Femur (tissue), 1 donor: ENCODE data around the gene SH2D6.

ENCODE experiments used
- DNase-seq: peaks from one replicate; pipeline ENCODE4 v3.0.0-alpha.2; 2017

SH2D6 gene

GRCh38 chr2:85440729-85441128 lies 22.2 kb downstream of the SH2D6 start:
- DNase-seq, result no peak

GRCh38 chr2:85441864-85442263 lies 23.4 kb downstream of the SH2D6 start:
- no peak for DNase-seq

DNA sequence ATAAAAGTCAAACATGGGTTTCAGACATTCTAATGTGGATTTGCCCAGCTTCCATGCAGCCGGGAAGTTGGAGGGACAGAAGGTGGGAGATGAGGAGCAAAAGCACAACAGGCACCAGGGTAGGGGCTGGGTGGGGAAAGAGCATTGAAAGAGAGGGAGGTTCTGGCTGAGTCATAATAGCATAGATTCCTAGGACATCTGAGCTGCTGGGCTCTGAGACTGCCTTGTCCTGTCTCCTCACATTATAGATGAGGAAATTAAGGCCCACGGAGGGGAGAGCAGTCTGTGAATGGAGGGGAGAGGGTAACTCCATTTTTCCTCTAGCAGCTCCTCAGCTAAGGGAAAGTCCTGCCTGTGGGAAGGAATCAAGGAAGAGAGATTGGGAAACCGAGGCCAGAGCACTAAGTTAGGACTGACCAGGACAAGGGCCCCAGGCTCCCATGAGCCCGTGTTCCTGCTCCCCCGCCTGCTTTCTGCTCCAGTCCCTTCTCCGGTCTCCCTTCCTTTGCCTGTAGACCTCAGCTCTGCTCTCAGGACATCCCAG lies 26.2 kb downstream of the SH2D6 start:
- DNase-seq, result no peak

- no peak for DNase-seq
Observed at GRCh38 chr2:85445316-85446295, 27.1 kb downstream of the SH2D6 start.

DNA sequence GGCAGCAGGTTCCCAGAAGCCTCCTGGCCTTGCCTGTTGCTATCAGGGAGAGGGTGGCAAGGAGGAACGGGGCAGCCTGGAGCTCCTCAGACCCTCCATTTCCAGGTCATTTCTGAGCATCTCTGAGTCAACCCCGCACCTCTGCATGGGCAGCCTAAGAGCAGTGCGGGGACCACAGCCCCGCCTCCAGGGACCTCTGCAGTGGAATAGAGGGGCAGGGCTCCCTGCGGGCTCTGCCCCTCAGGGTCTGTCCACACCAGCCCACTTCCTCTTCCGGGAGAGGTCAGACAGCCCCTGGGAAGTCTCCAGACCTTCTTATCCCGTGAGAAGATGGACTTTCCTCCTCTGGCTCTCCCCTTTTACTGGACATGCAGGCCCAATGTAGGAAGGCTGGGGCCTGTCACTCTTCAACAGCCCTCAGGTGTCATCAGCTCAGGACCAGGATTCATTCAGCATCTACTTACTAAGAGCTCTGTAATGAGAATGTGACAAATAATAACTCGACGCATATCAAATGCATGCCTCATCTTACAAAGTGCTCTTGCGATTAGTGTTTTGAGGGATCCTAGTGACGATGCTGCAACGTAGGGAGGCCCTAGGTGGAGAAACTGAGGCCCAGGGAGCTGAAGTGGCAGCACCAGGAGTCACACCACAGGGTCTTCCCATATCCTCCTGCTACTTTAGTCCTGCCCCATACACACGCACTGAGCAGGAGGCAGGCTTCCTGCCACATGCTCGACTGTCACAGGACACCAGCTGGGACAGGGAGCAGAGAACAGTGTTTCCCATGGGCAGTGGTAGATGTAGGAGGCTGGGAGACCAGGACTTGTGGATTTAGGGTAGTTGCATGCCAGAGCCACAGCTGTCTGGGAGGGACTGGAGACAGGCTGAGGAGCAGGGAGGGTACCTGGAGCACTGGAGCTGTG lies 28.0 kb downstream of the SH2D6 start:
- no peak for DNase-seq

GRCh38 chr2:85447222-85447585 lies 28.7 kb downstream of the SH2D6 start:
- no peak for DNase-seq

DNA sequence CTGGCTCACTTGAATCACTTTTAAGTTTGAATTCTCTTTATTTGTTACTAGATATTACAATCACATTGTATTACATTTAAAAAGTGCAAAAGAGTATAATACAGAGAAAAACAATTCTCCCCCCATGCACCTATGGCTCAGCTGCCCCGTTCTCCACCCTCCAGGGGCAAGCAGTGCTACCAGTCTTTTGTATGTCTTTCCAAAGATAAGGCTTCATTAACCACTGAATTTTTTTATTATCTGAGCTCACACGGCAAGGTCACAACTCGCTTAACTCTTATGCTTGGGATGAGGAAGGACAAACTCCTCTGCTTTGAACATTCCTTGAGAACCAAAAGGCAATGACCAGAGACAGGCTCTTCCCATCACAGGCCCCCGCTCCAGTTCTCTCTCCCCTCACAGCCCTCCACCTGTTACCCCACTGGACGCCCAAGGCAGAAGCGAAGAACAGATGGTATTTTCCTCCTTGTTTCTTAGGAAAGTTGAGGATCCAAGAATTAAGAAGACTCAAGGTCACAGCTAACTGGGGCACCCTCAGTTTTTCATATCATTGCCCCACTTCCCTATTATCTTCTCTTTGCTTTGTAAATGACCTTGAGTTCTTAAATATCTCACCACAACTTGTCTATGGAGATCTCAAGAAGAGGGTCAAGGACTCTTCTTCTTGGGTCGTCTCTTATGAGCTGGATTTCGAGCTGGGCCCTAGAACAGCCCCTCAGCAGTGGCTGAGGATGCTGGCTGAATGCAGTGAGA lies 30.1 kb downstream of the SH2D6 start:
- DNase-seq, result no peak

GRCh38 chr2:85449214-85449588 lies 30.7 kb downstream of the SH2D6 start:
- DNase-seq, result no peak

GRCh38 chr2:85452237-85452636 lies 33.7 kb downstream of the SH2D6 start:
- DNase-seq, result no peak

- DNase-seq, result no peak
Observed at GRCh38 chr2:85453571-85453970, 35.1 kb downstream of the SH2D6 start.

DNA sequence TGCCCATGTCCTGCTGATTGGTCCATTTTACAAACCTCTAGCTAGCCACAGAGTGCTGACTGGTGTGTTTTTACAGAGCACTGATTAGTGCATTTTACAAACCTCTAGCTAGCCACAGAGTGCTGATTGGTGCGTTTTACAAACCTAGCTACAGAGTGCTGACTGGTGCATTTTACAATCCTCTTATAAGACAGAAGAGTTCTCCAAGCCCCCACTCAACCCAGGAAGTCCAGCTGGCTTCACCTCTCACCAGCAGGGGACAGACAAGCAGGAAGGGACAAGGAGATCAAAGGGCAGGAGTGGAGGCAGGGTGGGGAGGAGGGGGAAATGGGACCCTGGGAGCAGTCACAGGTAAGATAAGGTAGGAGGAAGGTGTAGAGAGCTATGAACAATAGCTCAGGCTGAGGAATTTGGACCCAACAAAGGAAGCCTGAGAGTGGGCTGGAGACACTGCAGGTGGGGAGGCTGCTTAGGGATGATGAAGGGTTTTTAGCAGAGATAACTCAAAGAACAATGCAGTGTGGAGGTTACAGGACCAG lies 37.1 kb downstream of the SH2D6 start:
- no peak for DNase-seq

- DNase-seq, result no peak
Observed at GRCh38 chr2:85457043-85457442, 38.5 kb downstream of the SH2D6 start.

DNA sequence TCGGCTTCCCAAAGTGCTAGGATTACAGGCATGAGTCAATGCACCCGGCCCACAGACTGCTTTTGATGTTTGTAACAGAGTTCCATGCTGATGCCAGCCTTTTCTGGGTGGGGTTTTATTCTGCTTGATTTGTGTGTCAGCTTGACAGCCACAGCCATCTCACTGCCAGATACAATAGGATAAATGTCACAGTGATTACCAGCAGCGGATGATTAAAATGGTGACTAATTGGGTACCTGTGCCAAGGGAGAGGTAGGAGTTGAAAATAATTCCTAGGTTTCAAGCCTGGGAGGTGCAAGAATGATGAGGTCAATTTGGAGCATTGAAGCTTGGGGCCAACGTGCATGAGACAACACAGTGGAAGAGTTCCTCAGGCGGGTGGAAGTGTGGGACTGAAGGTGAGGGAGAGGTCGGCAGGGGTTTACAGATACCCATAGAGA lies 39.4 kb downstream of the SH2D6 start:
- DNase-seq, result no peak

GRCh38 chr2:85458601-85459563 lies 40.4 kb downstream of the SH2D6 start:
- DNase-seq, result no peak

- no peak for DNase-seq
Observed at GRCh38 chr2:85459771-85460170, 41.3 kb downstream of the SH2D6 start.

DNA sequence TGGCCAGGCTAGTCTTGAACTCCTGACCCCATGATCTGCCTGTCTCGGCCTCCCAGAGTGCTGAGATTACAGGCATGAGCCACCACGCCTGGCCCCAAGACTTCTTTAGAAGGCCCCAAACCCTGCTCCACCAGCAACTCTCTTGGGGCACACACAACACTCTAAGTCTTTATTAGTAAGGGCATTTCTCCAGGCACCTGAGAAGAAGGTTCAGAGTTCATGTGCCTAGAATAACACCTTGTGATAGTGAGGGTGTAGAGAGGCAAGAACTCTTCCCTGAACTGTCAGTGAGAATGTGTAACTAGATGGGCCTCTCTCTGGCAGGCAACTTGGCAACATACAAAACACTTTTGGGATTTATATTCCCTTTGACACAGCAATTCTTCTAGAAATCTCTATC lies 43.8 kb downstream of the SH2D6 start:
- DNase-seq, result no peak

- DNase-seq, result no peak
Observed at GRCh38 chr2:85468096-85468703, 49.7 kb downstream of the SH2D6 start.

- DNase-seq, result no peak
Observed at GRCh38 chr2:85468704-85469349, 50.3 kb downstream of the SH2D6 start.

DNA sequence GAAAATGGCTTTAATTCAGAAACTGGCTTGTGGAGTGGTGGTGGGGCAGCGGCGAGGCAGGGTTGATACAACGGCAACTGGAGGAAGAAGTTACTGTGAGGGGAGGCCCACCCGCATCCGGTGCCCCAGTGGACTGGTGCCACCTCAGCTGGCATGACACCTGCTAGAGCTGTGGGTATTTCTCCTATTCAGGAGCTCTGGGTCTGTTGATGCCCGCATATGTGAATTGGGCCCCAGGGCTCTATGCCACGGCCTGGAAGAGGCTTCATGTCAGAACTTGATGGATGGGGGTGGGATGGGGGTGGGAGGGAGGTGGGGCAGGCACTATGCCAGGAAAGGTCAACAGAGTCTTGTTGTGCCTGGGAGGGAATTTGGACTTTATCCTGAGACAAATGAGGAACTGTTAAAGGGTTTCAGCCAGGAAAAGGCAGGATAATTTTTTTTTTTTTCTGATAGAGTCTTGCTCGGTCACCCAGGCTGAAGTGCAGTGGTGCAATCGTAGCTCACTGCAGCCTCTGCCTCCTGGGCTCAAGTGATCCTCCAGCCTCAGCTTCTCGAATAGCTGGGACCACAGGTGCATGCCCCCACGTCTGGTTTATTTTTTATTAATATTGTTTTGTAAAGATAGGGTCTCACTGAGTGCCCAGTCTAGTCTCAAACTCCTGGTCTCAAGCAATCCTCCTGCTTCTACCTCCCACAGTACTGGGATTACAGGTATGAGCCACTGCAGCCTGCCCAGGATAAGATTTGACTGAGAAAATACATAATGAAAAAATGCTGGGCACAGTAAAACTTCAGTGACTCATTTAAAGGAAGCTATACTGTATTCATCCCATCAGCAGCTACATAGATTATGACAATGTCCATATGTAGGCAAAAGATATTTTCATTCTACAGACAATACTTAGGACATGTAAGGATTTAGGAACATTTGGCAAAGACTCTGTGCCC lies 52.6 kb downstream of the SH2D6 start:
- DNase-seq, result no peak
